Prostate gland (tissue), 2 donors: ENCODE results near the gene CLIP4. TPM values are rescaled to one million over a fixed set of nuclear protein-coding genes. Genes with fewer than 3 reads are reported as not detected.

Experiments used
- DNase-seq: peaks from one replicate; pipeline ENCODE4 v3.0.0-alpha.2; 2019; ENCODE audit warnings: low spot score
- H3K27ac ChIP-seq, 2 donors: fragments of 200-600 bp; sonication (generic); 2 replicates each; pipeline ENCODE4 v1.5.1; 2017 to 2019
- H3K27me3 ChIP-seq: fragments of 200-600 bp; sonication (generic); replicated peaks from 2 replicates; pipeline ENCODE4 v1.5.1; 2019; ENCODE audit not compliant: insufficient read depth
- H3K36me3 ChIP-seq, 2 donors: fragments of 200-600 bp; sonication (generic); 1 replicate in 1 of 2; 2 replicates in 1 of 2; pipeline versions ENCODE4 v1.5.1 to v1.8.1; 2017 to 2019
- H3K4me1 ChIP-seq: fragments of 200-600 bp; sonication (generic); replicated peaks from 2 replicates; pipeline ENCODE4 v1.5.1; 2019
- H3K4me3 ChIP-seq, 2 donors: fragments of 200-600 bp; sonication (generic); 2 replicates each; pipeline ENCODE4 v1.5.1; 2017 to 2019
- H3K9me3 ChIP-seq: fragments of 200-600 bp; sonication (generic); 2 replicates; pipeline ENCODE4 v1.5.1; 2017
- CTCF ChIP-seq, 4 experiments: fragments of 200-600 bp in 2 of 4; fragments of 450-650 bp in 2 of 4; sonication (generic) in 2 of 4; IDR thresholded peaks; 1 replicate in 3 of 4; 2 replicates in 1 of 4; pipeline ENCODE4 v1.5.1; 2016 to 2019; ENCODE audit warnings: antibody characterized with exemption in 4 of 4, mild to moderate bottlenecking in 2 of 4, moderate library complexity in 2 of 4
- POLR2A ChIP-seq: fragments of 450-650 bp; IDR thresholded peaks from one replicate; pipeline ENCODE4 v1.6.1; 2016; ENCODE audit warnings: antibody characterized with exemption, mild to moderate bottlenecking
- POLR2AphosphoS5 ChIP-seq: sonication (generic); formaldehyde crosslinking; IDR thresholded peaks from one replicate; pipeline ENCODE4 v1.6.1; 2017; ENCODE audit warnings: antibody characterized with exemption
- WGBS: methylation state at CpG from one replicate; pipeline ENCODE4 v1.1.5; 2018; 5-methylcytosine and 5-hydroxymethylcytosine counted together
- intact Hi-C: fragments of 100-400 bp; cut with DNase I; formaldehyde crosslinking; loops from one replicate; pipeline ENCODE4 v1.14.2; 2022
- total RNA-seq, 2 donors: library from RNA; depleted of rRNA; stranded (reverse); fragments of >200 nt; gene quantifications; one replicate each; pipeline ENCODE4 v1.1.0, GENCODE V29; 2016

CLIP4 gene
- total RNA-seq, 2 donors from 2014 or later, result 26.1 to 30.3 TPM

DNA sequence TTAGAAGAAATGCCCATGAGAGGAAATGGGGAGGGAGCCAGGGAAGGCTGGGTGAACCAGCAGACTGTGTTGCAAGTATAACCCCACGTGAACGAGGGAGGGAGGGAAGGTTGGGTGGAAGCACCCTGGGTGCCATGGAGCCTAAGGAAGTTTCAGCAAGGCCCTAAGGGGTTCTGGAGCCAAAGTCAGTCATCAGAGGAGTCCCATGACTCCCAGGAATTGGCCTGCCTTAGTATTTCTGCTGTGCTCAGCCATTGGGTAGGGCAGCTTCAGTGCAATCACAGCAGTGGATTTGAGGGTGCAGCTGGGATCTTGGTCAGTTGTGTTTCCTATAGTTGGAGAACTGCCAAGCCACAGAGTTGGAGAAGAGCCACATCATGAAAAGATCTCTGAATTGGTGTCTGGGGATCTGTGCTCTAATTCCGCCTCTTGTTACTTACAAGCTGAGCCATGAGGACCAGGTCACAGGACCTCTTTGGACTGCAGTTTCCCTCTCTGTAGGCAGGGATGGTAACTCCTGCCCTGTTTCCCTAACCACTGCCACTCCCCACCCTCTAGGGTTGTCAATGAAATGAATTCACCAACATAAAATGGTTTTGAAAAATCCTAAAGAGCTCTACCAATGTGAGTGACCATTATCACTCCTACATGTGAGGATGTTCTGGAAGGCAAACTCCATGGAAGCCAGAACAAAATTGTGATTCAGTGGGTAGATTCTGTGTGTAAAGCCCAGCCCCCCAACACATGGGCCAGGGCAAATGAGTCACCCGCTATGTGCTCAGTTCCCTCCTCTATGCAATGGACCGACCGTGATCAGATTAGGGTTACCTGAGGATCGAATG lies 108.9 kb downstream of the CLIP4 start:
- Histone ChIP-seq H3K4me1 (no peaks in the 10 kb centered on the region), H3K27ac (no peak overlapping the region), H3K9me3 (no peaks in the 10 kb centered on the region), H3K4me3 (no peak overlapping the region), H3K36me3 (no peaks in the 10 kb centered on the region), H3K27me3 (no peaks in the 10 kb centered on the region)
- intact Hi-C loops, result no loop called here
- TF ChIP-seq CTCF (IDR thresholded peaks at IDR 0.05) (no peak), POLR2AphosphoS5 (peak; percentile 42)
- 65% methylated on average over 7 of the region's 7 CpGs for WGBS
- peak; percentile 22 for DNase-seq

GRCh38 chr2:29224693-29225551 lies 109.7 kb downstream of the CLIP4 start:
- TF ChIP-seq POLR2A, result no peak
- no peak for TF ChIP-seq POLR2AphosphoS5
- TF ChIP-seq CTCF (IDR thresholded peaks at IDR 0.05), result no peak
- H3K27ac ChIP-seq, result no peak overlapping the region
- WGBS, result 87% methylated on average over 17 of the region's 17 CpGs
- no peak overlapping the region for H3K4me3 ChIP-seq
- H3K36me3 ChIP-seq, result no peaks in the 10 kb centered on the region
- intact Hi-C loops, result no loop called here
- H3K4me1 ChIP-seq, result no peaks in the 10 kb centered on the region
- no peak for DNase-seq
- no peaks in the 10 kb centered on the region for H3K27me3 ChIP-seq
- H3K9me3 ChIP-seq, result no peaks in the 10 kb centered on the region

GRCh38 chr2:29225814-29226213 lies 110.6 kb downstream of the CLIP4 start:
- H3K36me3 ChIP-seq, result no peaks in the 10 kb centered on the region
- no peaks in the 10 kb centered on the region for H3K4me1 ChIP-seq
- TF ChIP-seq POLR2A (no peak), POLR2AphosphoS5 (no peak)
- 81% methylated on average over 8 of the region's 8 CpGs for whole genome bisulfite sequencing
- H3K4me3 ChIP-seq, result no peak overlapping the region
- no peaks in the 10 kb centered on the region for H3K27me3 ChIP-seq
- H3K27ac ChIP-seq, result no peak overlapping the region
- no peak for DNase-seq
- intact Hi-C loops, result no loop called here
- H3K9me3 ChIP-seq, result no peaks in the 10 kb centered on the region

DNA sequence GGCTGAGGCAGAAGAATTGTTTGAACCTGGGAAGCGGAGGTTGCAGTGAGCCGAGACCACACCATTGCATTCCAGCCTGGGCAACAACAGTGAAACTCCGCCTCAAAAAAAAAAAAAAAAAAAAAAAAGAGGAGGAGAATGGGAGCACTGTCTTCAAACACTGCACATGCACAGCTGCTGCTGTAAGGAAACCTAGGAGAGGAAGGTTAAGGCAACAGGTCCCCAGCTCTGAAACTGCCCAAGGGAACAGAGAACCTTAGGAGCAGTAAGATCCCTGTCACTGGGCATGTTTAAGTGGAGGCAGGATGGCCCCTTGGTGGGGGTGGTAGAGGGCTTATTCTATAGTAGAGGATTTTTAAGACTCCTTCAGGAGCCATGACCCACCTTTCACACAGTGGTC lies 111.2 kb downstream of the CLIP4 start:
- no peaks in the 10 kb centered on the region for H3K4me1 ChIP-seq
- intact Hi-C loops, result no loop called here
- no peaks in the 10 kb centered on the region for H3K36me3 ChIP-seq
- TF ChIP-seq POLR2A (no peak), POLR2AphosphoS5 (no peak), CTCF (IDR thresholded peaks at IDR 0.05) (no peak)
- no peak overlapping the region for H3K27ac ChIP-seq
- no peaks in the 10 kb centered on the region for H3K27me3 ChIP-seq
- H3K9me3 ChIP-seq, result no peaks in the 10 kb centered on the region
- 87% methylated on average over 3 of the region's 3 CpGs for WGBS
- no peak for DNase-seq
- no peak overlapping the region for H3K4me3 ChIP-seq

DNA sequence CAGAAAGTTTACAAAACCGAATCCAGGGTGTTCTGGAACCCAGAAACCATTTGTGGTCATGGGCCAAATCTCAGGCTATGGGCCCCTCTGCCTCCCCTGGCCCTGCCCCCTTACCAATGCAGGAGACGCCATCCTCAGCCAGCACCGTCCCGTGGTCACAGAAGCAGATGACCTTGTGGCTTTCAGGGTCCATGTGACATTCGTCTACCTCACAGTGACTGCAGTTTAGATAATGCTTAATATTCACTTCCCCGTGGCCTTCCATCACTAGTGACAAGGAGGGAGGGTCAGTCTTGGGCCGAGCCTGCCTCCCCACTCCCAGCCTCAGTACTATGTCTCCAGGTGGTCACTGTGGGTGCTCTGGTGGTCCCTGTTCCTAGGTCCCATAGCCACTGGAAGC lies 111.6 kb downstream of the CLIP4 start:
- Histone ChIP-seq H3K4me3 (no peak overlapping the region), H3K36me3 (no peaks in the 10 kb centered on the region), H3K27me3 (no peaks in the 10 kb centered on the region), H3K9me3 (no peaks in the 10 kb centered on the region), H3K27ac (no peak overlapping the region), H3K4me1 (no peaks in the 10 kb centered on the region)
- intact Hi-C loops, result no loop called here
- no peak for DNase-seq
- TF ChIP-seq CTCF (IDR thresholded peaks at IDR 0.05), result no peak
- TF ChIP-seq POLR2AphosphoS5, result no peak
- TF ChIP-seq POLR2A, result no peak
- WGBS, result 89% methylated on average over 7 of the region's 7 CpGs
